Sciatic nerve (tissue), 2 donors: Measurements from ENCODE around the gene MAGEE2. TPM values are rescaled to one million over a fixed set of nuclear protein-coding genes. Genes with fewer than 3 reads are reported as not detected.
"Not testable (repeated sequence)": the region's sequence is repeated elsewhere in the genome, so short reads cannot be mapped to it uniquely, and the experiment has no call there.

Experiments used
- ATAC-seq: fragments of 200-7000 bp; cut with Tn5 transposase; one replicate; pipeline ENCODE4 v1.9.1; 2020; ENCODE audit warnings: mild to moderate bottlenecking, moderate library complexity
- DNase-seq: peaks from one replicate; pipeline ENCODE4 v3.0.0-alpha.2; 2020; ENCODE audit warnings: low spot score
- intact Hi-C: fragments of 100-400 bp; cut with DNase I; formaldehyde crosslinking; loops from one replicate; pipeline ENCODE4 v1.14.2; 2022
- total RNA-seq: library from RNA; stranded (reverse); fragmentation: NEBNext Ultra II Directional; extraction: Animal tissue kit (Norgen Biotek cat#: 25700); gene quantifications from one replicate; pipeline ENCODE4 v1.2.1, GENCODE V29; 2021
- donor health status: DM: no; HTN: no; CAD: no.
- donor health status: DM: no; HTN: no; CAD: no.

The MAGEE2 gene, protein sequence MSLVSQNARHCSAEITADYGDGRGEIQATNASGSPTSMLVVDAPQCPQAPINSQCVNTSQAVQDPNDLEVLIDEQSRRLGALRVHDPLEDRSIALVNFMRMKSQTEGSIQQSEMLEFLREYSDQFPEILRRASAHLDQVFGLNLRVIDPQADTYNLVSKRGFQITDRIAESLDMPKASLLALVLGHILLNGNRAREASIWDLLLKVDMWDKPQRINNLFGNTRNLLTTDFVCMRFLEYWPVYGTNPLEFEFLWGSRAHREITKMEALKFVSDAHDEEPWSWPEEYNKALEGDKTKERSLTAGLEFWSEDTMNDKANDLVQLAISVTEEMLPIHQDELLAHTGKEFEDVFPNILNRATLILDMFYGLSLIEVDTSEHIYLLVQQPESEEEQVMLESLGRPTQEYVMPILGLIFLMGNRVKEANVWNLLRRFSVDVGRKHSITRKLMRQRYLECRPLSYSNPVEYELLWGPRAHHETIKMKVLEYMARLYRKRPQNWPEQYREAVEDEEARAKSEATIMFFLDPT
- total RNA-seq, result 0.53 TPM

DNA sequence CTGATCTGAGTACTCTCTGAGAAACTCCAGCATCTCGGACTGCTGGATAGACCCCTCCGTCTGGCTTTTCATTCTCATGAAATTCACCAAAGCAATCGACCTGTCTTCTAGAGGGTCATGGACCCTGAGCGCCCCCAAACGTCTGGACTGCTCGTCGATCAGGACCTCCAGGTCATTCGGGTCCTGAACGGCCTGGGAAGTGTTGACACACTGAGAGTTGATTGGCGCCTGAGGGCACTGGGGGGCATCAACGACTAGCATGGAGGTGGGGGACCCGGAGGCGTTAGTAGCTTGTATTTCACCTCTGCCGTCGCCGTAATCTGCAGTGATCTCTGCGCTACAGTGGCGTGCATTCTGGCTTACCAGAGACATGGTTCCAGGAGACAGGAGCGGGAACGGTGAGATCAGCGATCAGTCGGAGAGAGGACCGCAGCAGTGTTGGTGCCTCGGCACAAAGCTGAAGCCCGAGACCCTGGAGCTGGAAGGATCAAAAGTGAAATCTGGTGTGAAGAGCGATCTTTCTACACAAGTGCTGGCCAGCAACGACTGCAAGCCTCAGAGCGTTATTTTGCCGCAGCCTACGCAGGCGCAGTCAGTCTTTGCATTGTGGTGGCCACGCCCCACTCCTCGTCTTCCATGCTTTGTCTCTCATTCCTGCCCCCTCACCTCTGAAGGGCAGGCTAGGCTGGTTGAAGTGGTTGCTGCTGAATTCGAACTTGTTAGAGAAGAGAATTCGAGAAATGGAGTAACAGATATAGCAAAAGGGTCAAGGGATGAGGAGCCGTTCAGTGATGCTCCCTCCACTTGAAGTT is at the start of gene MAGEE2:
Gene MAGEE2, minus strand, starts transcription at position 575 of the 812 bp plus-strand sequence. Its CDS starts 203 bp downstream, at position 372.
- DNase-seq (no peak), ATAC-seq (peak; percentile 58)
- intact Hi-C loops, result no loop called here

DNA sequence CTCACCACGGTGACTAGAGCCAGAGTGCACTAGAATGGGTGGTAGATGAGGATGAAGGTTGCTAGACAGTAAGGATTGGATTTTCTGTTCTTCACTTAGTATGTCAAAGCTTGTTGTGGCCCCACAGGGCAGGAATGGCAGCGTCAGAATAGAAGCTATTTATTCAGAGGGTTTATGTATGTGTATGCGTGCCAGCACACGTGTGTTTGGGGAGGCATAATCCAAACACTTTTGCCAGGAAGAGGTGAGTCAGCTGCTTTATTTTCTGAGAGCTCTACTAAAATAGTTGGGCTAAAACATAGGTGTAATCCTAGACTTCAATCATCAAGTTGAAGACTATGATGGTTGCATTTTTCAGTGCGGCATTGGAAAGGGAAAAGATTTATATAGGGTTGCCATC is 1.2 kb upstream of the MAGEE2 start:
- no peak for ATAC-seq
- intact Hi-C loops, result no loop called here
- no peak for DNase-seq

DNA sequence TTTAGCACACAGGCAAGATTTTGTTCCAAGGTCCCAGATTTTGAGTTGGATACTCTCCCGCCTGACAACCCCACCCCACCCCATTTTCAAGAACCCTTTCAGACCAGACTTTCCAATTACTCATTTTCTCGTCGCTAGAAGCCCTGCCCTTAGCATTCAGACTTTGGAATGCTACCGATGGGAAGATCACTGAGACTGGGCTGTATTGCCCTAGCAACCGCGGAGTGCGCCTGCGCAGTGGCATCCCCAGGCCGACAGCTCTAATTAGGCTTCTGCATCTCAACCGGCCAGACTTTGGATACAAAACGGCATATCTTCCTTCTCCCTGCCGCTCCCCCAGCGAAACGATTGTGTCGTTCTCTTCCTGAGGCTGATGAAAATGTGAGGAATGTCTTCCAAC is 3.4 kb downstream of the MAGEE2 start:
- no peak for DNase-seq
- intact Hi-C loops, result no loop called here
- ATAC-seq, result peak; percentile 39

DNA sequence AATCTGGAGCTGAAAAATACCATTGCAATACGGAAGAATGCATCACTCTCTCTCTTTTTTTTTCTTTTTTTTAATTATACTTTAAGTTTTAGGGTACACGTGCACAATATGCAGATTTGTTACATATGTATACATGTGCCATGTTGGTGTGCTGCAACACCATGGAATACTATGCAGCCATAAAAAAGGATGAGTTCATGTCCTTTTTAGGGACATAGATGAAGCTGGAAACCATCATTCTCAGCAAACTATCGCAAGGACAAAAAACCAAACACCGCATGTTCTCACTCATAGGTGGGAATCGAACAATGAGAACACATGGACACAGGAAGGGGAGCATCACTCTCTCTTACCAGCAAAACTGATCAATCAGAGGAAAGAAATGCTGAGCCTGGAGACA is 17.0 kb downstream of the MAGEE2 start:
- DNase-seq, ATAC-seq, intact Hi-C loops: not testable (repeated sequence)

DNA sequence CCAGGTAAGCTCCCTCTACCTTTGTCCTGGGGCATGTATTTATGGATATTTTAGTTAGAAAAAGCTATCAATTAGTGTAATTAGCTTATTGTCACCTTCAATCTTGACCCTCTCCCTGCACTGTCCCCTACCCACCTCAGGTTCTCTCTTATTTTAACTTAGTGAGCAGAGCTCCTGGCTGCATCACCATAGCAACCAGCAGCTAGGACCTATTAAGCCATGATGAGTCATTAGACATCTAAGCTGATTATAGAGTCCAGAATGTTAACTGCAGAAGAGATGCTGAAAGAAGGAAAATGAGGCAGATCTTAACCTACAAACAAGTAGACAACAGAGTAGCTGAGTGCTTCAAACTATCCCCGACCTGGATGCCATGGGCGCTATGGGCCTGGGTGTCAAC is 36.6 kb downstream of the MAGEE2 start:
- intact Hi-C loops, result no loop called here
- DNase-seq (no peak), ATAC-seq (no peak)

DNA sequence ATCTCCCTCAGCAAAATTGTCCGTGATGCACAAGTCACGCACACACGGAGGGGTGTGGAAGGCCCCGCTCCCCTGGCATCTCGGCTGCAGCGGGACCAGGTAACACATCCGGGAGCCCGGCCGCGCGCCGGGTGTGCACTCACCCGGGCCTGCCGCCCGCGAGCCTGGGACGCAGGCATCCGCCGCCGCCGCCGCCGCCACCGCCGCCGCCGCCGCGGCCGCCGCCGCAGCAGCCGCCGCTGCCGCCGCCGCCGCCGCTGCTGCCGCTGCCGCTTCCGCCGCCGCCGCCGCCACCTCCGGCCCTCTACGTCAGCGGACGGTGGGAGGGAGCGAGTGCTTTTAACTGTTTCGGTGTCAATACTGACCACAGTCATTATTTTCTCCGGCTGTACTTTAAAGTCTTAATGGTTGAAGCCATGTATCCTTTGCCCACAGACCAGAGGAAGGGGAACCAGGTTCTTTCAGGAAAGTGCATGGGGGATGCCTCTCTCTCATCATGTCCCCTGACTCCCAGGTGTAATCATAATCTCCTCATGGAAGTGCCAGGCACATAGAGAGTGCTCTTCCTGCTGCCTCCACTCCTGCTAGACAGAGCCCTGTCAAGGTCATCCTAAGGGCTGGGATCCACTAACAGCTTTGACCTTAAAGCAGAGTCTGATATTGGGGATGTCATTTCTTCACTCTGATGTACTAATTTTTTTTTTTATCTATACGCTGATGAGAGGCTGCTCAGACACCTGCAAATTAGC is 38.0 kb downstream of the MAGEE2 start:
- ATAC-seq, result peak; percentile 66
- intact Hi-C loops, result no loop called here

More for the DNA sequence above, 38.0 kb downstream of the MAGEE2 start:
- DNase-seq, result no peak
